Stimulated activated CD8-positive, alpha-beta memory T cell treated with anti-CD3 and anti-CD28 coated beads, Interleukin-7, amount 100 ng/mL, for 1 hour (primary cell): Measurements from ENCODE around the gene OR8B12.
"Not testable (repeated sequence)": the region's sequence is repeated elsewhere in the genome, so short reads cannot be mapped to it uniquely, and the experiment has no call there.

Experiments
- DNase-seq, 2 donors: peaks; one replicate each; pipeline ENCODE4 v3.0.0-alpha.2; 2020; ENCODE audit warnings: low read depth in 2 of 2

Gene OR8B12

DNA sequence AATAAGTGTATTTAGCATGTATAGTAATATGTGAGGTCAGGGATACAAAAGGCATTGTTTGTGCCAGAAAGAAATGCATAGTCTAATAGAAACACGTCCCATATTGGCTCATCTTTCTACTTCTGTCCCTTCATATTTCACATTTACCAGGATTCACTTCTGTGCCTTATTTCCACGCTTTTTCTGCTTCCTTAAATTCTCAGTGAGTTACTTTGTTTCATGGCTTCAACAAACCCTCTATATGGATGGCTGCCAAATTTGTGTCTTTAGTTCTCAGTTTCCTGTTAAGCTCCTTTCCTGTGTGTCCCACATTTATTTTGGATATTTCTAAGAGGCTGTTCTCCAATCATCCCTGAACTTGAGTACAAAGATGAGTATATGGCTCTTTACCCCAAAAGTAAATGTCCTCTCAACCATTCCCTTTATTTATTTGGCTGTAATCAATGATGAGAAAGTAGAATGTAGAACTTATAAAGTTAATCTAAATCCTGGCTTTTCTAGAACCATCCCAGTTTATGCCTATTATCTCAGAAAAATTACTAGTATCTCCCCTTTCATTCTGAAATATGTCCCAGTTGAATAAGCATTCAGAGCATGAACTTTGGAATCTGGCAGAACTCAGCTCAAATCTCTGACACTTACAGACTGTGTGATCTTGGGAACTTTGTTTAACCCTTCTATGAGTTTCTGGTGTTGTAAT is 23.5 kb downstream of the OR8B12 start:
- DNase-seq: no peak

DNA sequence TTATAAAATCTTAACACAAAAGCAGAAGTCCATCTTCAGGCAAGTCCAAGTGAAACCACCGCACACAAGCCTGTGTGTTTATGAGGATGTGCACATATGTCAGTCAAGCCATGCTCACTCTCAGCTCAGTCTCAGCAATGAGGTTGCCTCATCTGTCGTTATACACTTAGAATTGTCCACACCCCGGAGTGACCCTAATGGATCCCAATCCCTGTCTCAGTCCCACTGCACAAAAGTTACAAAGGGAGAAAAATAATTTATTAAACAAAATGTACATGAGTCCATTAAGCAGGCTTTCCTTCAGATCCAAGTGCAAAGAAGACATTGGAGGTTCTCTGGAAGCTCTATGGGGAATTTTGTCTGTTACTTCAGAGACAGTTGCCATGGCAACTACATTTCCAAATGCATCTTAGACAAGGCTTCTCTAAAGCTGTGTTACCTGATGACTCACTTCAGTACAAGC is 24.4 kb downstream of the OR8B12 start:
- DNase-seq: no peak

DNA sequence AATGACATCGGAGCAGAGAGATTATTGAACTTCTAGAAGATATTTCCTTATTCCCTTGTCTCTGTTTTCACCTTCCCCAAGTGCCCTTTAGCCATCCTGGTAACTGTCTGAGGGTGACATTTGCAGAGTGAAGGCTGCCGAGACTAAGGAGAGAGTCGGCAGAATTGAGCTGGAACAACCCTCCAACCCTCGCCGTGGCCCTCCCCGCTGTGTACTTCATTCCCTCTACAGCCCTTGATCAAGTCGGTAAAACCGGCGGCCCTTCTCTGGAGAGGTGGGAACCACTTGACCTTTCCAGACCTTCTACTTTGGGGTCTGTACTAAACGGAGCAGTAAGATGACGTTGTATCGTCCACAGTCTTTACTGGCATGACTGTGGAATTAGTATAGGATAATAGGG is 26.1 kb downstream of the OR8B12 start:
- no peak for DNase-seq

DNA sequence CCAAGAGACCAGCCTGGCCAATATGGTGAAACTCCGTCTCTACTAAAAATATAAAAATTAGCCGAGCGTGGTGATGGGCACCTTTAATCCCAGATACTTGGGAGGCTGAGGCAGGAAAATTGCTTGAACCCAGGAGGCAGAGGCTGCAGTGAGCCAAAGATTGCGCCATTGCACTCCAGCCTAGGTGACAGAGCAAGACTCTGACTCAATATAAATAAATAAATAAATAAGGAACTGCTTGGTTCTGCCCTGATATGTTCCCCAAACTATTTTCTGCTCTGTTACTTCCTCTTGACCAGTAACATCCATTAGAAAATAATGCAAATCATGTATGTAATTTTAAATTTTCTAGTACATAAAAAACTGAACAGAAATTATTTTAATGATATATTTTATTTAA is 28.8 kb downstream of the OR8B12 start:
- not testable (repeated sequence) for DNase-seq

DNA sequence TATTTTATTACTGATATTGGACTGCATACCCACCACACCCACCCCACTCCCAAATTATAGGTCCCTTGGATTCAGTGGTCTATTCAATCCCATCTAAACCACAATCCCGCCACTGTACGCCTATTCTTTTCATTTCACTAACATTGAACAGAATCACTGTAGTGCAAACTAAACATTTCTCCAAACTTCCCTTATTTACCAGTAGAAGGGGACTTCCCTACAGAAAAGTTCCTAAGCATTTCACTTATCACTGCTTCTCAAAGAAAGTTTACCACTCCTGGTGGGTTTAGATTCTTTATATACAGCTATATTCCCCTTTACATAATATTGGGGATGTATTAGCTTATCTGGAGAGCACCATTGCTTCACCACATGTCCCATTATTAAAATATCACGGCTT is 29.3 kb downstream of the OR8B12 start:
- no peak for DNase-seq

DNA sequence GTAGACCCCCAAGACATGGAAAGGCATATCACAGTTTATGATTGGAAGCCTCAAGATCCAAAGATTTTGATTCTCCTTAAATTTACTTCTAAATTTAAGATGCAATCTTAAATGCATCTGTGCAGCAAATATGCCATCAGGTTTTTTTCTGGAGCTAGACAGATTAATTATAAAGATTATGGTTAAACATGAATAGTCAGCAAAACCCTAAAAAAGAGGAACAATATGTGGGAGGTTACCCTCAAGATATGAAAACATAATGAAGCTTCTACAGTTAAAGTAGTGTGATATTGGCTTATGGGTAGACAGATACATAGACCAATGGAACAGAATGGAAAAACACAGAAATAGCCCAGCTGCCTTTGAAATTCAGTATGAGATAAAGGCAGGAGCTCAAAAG is 31.7 kb downstream of the OR8B12 start:
- DNase-seq: no peak

DNA sequence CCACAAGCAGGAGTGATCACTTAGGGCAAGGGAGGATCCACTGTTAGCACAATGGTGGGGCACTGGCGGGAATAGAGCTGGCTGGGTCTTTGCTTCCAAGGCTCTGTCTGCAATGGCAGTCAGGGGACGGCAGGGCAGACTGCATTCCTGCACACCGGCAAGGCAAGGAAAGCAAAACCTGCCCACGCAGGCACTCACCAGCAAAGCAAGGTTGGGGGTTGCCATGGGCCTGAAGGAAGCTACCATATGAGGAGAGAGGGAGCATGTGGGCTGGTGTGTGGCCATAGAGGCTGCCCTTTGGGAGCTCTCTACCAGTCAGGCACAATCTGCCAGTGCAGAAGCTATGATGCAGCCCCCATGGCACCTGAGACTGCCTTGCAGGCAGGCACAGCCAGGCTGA is 33.2 kb downstream of the OR8B12 start:
- DNase-seq: no peak

DNA sequence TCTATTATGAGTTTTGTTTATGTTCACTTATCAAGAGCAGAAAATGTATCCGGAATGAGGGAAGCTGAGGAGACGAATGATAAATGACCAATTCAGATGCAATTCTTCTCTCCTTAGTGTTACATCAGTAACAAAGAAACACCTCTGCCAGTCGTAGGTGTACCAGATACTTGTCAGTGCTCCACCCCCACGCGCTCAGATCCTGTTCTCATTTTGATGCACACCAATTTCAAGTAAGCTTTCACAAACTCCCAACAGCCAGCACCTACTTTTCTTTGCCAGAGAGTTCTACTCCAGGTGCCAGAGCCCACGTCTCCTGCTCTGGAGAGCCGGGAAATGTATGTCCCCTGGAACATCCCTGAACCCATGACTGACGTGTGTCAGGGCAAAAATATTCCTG is 43.7 kb downstream of the OR8B12 start:
- no peak for DNase-seq

DNA sequence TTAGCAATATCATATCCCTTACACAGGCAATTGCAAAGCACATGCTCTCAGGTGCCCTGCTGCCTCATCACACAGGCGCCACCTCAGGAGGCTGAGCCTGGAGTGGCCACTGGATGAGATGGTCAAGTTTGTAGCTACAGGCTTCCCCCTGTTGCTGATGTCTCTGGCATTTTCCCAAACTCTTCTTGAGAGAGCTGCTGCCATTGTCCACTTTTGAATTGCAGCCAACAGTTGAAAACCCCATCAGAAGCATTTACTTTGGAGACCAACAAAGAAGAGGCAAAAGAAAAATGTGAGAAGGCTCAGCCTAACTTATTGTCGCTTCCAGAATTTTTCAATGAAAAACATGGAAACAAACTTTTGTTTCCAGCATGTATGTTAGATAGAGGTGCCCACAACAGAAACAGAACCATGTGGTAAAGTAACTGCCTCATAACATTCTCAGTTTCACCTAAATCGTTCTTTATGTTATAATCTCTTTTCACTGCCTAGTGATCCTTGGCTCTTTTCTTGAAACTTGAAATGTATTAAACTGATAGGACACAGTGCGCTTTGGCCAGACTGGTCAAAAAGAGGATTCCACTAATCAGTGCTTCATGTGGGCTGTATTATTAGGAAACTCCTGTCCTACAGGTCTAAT is 50.3 kb downstream of the OR8B12 start:
- no peak for DNase-seq
